Retina (tissue), 1 donor: ENCODE data around the gene PPP4R4.

Source experiments
- DNase-seq: peaks from one replicate; pipeline ENCODE4 v3.0.0-alpha.2; 2016

The PPP4R4 gene

GRCh38 chr14:94173885-94174603 is at the start of gene PPP4R4:
TSS of gene PPP4R4 (plus strand) at chr14:94174322. CDS start at chr14:94174466, 144 bp downstream.
- peak; percentile 58 for DNase-seq

- no peak for DNase-seq
Measured at GRCh38 chr14:94124582-94125377, 49.3 kb upstream of the PPP4R4 start.

GRCh38 chr14:94125659-94126418 is 48.3 kb upstream of the PPP4R4 start:
- no peak for DNase-seq

- no peak for DNase-seq
Measured at GRCh38 chr14:94126419-94126677, 47.8 kb upstream of the PPP4R4 start.

- DNase-seq, result no peak
Measured at GRCh38 chr14:94126800-94127199, 47.3 kb upstream of the PPP4R4 start.

GRCh38 chr14:94127330-94127729 is 46.8 kb upstream of the PPP4R4 start:
- no peak for DNase-seq

- no peak for DNase-seq
Measured at GRCh38 chr14:94128216-94128839, 45.8 kb upstream of the PPP4R4 start.

GRCh38 chr14:94129111-94129757 is 44.9 kb upstream of the PPP4R4 start, which contains the start of gene IFI27L2:
TSS of gene IFI27L2 (minus strand) at chr14:94129604. CDS start at chr14:94129564, 40 bp downstream.
- DNase-seq, result peak; percentile 86

GRCh38 chr14:94129758-94130414 is 44.2 kb upstream of the PPP4R4 start:
- DNase-seq, result peak; percentile 61

GRCh38 chr14:94132285-94132887 is 41.7 kb upstream of the PPP4R4 start:
- peak; percentile 70 for DNase-seq

- DNase-seq, result no peak
Measured at GRCh38 chr14:94135476-94135875, 38.6 kb upstream of the PPP4R4 start.

- peak; percentile 89 for DNase-seq
Measured at GRCh38 chr14:94136575-94137331, 37.4 kb upstream of the PPP4R4 start.

GRCh38 chr14:94138251-94138650 is 35.9 kb upstream of the PPP4R4 start:
- no peak for DNase-seq

GRCh38 chr14:94139006-94139405 is 35.1 kb upstream of the PPP4R4 start:
- DNase-seq, result no peak

- DNase-seq, result no peak
Measured at GRCh38 chr14:94139421-94139820, 34.7 kb upstream of the PPP4R4 start.

- no peak for DNase-seq
Measured at GRCh38 chr14:94142247-94142646, 31.9 kb upstream of the PPP4R4 start.

- DNase-seq, result no peak
Measured at GRCh38 chr14:94142836-94143235, 31.3 kb upstream of the PPP4R4 start.

GRCh38 chr14:94143239-94143638 is 30.9 kb upstream of the PPP4R4 start:
- DNase-seq, result no peak

GRCh38 chr14:94143711-94144110 is 30.4 kb upstream of the PPP4R4 start:
- no peak for DNase-seq

- no peak for DNase-seq
Measured at GRCh38 chr14:94144765-94145164, 29.4 kb upstream of the PPP4R4 start.
